Measurements from ENCODE around the gene FANCD2OS. TPM values are rescaled to one million over a fixed set of nuclear protein-coding genes. Genes with fewer than 3 reads are reported as not detected.

The FANCD2OS gene
- total RNA-seq, 2 experiments from 2014 or later = not detected

Other genes with a start within 250 kb of the FANCD2OS start
- not detected for gene CIDEC, start 228.0 kb downstream of the FANCD2OS start, total RNA-seq
- 10 to 100 TPM; 27.1 to 33.0 TPM for gene JAGN1, start 217.6 kb downstream of the FANCD2OS start, total RNA-seq
- 1 to 10 TPM; 2.3 to 3.1 TPM for gene IL17RE, start 205.4 kb downstream of the FANCD2OS start, total RNA-seq
- gene IL17RC, start 191.2 kb downstream of the FANCD2OS start, total RNA-seq = under 1 TPM; 0.25 to 0.50 TPM
- gene CRELD1, start 174.4 kb downstream of the FANCD2OS start, total RNA-seq = 10 to 100 TPM; 12.6 to 14.7 TPM
- gene PRRT3, start 155.8 kb downstream of the FANCD2OS start, total RNA-seq = 1 to 10 TPM; 8.1 to 9.7 TPM
- 10 to 100 TPM; 37.2 to 38.4 TPM for gene EMC3, start 121.4 kb downstream of the FANCD2OS start, total RNA-seq
- gene FANCD2, start 81.8 kb downstream of the FANCD2OS start, total RNA-seq = 10 to 100 TPM; 86.4 to 87.7 TPM
- gene BRK1, start 7.4 kb upstream of the FANCD2OS start, total RNA-seq = 10 to 100 TPM; 83.4 to 86.6 TPM
- gene VHL, start 33.5 kb upstream of the FANCD2OS start, total RNA-seq = 10 to 100 TPM; 49.8 to 52.4 TPM
- gene IRAK2, start 56.7 kb upstream of the FANCD2OS start, total RNA-seq = 1 to 10 TPM; 3.9 to 4.0 TPM
- gene TATDN2, start 140.2 kb upstream of the FANCD2OS start, total RNA-seq = 10 to 100 TPM; 40.0 to 40.2 TPM
- gene GHRL, start 184.7 kb upstream of the FANCD2OS start, total RNA-seq = under 1 TPM; 0.19 to 0.30 TPM
- 10 to 100 TPM; 89.9 to 92.0 TPM for gene SEC13, start 212.9 kb upstream of the FANCD2OS start, total RNA-seq

All from activated CD4-positive, alpha-beta T cell treated with anti-CD3 and anti-CD28 coated beads for 36 hours (primary cell).